ENCODE results near the gene MCRS1.

The MCRS1 gene

GRCh38 chr12:49550693-49551252 lies 17.2 kb downstream of the MCRS1 start:
- TF ChIP-seq CTCF (IDR thresholded peaks at IDR 0.05; ENCODE audit: insufficient read depth, low read depth, low read length, missing control alignments): no peak
- DNase-seq (ENCODE audit: low read depth): no peak
- no peak overlapping the region for H3K4me3 ChIP-seq (ENCODE audit: low read length)

GRCh38 chr12:49549735-49550692 lies 17.9 kb downstream of the MCRS1 start:
- no peak for TF ChIP-seq CTCF (IDR thresholded peaks at IDR 0.05; ENCODE audit: insufficient read depth, low read depth, low read length, missing control alignments)
- H3K4me3 ChIP-seq (ENCODE audit: low read length): no peak overlapping the region
- no peak for DNase-seq (ENCODE audit: low read depth)

- TF ChIP-seq CTCF (IDR thresholded peaks at IDR 0.05; ENCODE audit: insufficient read depth, low read depth, low read length, missing control alignments): no peak
- no peak overlapping the region for H3K4me3 ChIP-seq (ENCODE audit: low read length)
- DNase-seq (ENCODE audit: low read depth): no peak
Measured at GRCh38 chr12:49548822-49549648, 18.9 kb downstream of the MCRS1 start.

- no peak for DNase-seq (ENCODE audit: low read depth)
- no peak overlapping the region for H3K4me3 ChIP-seq (ENCODE audit: low read length)
Measured at GRCh38 chr12:49548481-49548821, 19.5 kb downstream of the MCRS1 start.

GRCh38 chr12:49547090-49547690 lies 20.8 kb downstream of the MCRS1 start:
- no peak overlapping the region for H3K4me3 ChIP-seq (ENCODE audit: low read length)
- DNase-seq (ENCODE audit: low read depth): peak; percentile 44
- TF ChIP-seq CTCF (IDR thresholded peaks at IDR 0.05; ENCODE audit: insufficient read depth, low read depth, low read length, missing control alignments): no peak

More at GRCh38 chr12:49548481-49548821, 19.5 kb downstream of the MCRS1 start:
- TF ChIP-seq CTCF (IDR thresholded peaks at IDR 0.05; ENCODE audit: insufficient read depth, low read depth, low read length, missing control alignments): no peak

GRCh38 chr12:49546481-49546880 lies 21.5 kb downstream of the MCRS1 start:
- no peak overlapping the region for H3K4me3 ChIP-seq (ENCODE audit: low read length)
- no peak for TF ChIP-seq CTCF (IDR thresholded peaks at IDR 0.05; ENCODE audit: insufficient read depth, low read depth, low read length, missing control alignments)
- DNase-seq (ENCODE audit: low read depth): no peak
